SK-N-SH (cell line): ENCODE results near the gene CLDN19. TPM values are rescaled to one million over a fixed set of nuclear protein-coding genes. Genes with fewer than 3 reads are reported as not detected.

Source experiments
- CTCF ChIA-PET: fragments of 300-600, 350-600 bp; formaldehyde crosslinking; extraction: SDS; loops from one replicate; lab custom pipeline; 2021; lab: Yijun Ruan, JAX
- POLR2A ChIA-PET: fragments of 350-600 bp; sonication (Branson Sonifier 250); formaldehyde crosslinking; extraction: SDS; loops from one replicate; lab custom pipeline; 2020; ENCODE audit warnings: antibody characterized with exemption, inconsistent platforms; lab: Yijun Ruan, JAX
- DNase-seq: peaks from one replicate; pipeline ENCODE4 v3.0.0; 2012
- H2AFZ ChIP-seq: fragments of 200-600 bp; sonication (generic); 2 replicates; pipeline ENCODE4 v1.8.1; 2016; ENCODE audit warnings: antibody characterized with exemption, mild to moderate bottlenecking, low read depth
- H3F3A ChIP-seq: fragments of 200-600 bp; sonication (generic); replicated peaks from 2 replicates; pipeline ENCODE3; 2016; ENCODE audit warnings: antibody characterized with exemption, mild to moderate bottlenecking; ENCODE audit not compliant: insufficient read depth
- H3K27ac ChIP-seq, 2 experiments: fragments of 200-500 bp in 1 of 2; fragments of 200-600 bp in 1 of 2; sonication (Bioruptor generic) in 1 of 2; sonication (generic), shearing (Covaris generic) in 1 of 2; 2 replicates each; pipeline versions ENCODE4 v1.5.1 to v1.6.1; 2014 to 2016; ENCODE audit warnings: low read depth in 2 of 2, inconsistent platforms in 1 of 2, low read length in 1 of 2, mild to moderate bottlenecking in 1 of 2, mixed read lengths in 1 of 2
- H3K27me3 ChIP-seq: fragments of 200-600 bp; sonication (generic), shearing (Covaris generic); 2 replicates; pipeline ENCODE4 v1.6.1; 2016; ENCODE audit warnings: mixed run types; ENCODE audit not compliant: insufficient read depth
- H3K36me3 ChIP-seq, 2 experiments: fragments of 200-500 bp in 1 of 2; fragments of 200-600 bp in 1 of 2; sonication (Bioruptor generic) in 1 of 2; sonication (generic) in 1 of 2; replicated peaks in 1 of 2; 2 replicates each; pipeline versions ENCODE3 to v1.5.1; 2014 to 2016; ENCODE audit warnings: low read length in 1 of 2, mild to moderate bottlenecking in 1 of 2; ENCODE audit not compliant: insufficient read depth in 2 of 2, control insufficient read depth in 1 of 2
- H3K4me1 ChIP-seq, 2 experiments: fragments of 200-500 bp in 1 of 2; fragments of 200-600 bp in 1 of 2; sonication (Bioruptor generic) in 1 of 2; sonication (generic), shearing (Covaris generic) in 1 of 2; 2 replicates each; pipeline versions ENCODE4 v1.5.1 to v1.6.1; 2014 to 2016; ENCODE audit warnings: low read depth in 1 of 2, low read length in 1 of 2, mixed run types in 1 of 2; ENCODE audit not compliant: insufficient read depth in 2 of 2, control insufficient read depth in 1 of 2
- H3K4me2 ChIP-seq: fragments of 200-600 bp; sonication (generic), shearing (Covaris generic); 2 replicates; pipeline ENCODE4 v1.6.1; 2017; ENCODE audit warnings: mixed run types
- H3K4me3 ChIP-seq, 2 experiments: fragments of 200-500 bp in 1 of 2; fragments of 200-600 bp in 1 of 2; sonication (Bioruptor generic) in 1 of 2; sonication (generic), shearing (Covaris generic) in 1 of 2; 2 replicates each; pipeline versions ENCODE4 v1.5.1 to v1.8.1; 2014 to 2016; ENCODE audit warnings: low read depth in 2 of 2, inconsistent platforms in 1 of 2, low read length in 1 of 2, mild to moderate bottlenecking in 1 of 2, mixed read lengths in 1 of 2, moderate library complexity in 1 of 2
- H3K79me2 ChIP-seq: fragments of 200-600 bp; sonication (generic); 2 replicates; pipeline ENCODE4 v1.8.1; 2017; ENCODE audit warnings: mild to moderate bottlenecking; ENCODE audit not compliant: insufficient read depth
- H3K9ac ChIP-seq: fragments of 200-600 bp; sonication (generic); 2 replicates; pipeline ENCODE4 v1.6.1; 2017; ENCODE audit warnings: mixed run types
- H3K9me2 ChIP-seq: fragments of 200-600 bp; sonication (generic); 2 replicates; pipeline ENCODE4 v1.6.1; 2017; ENCODE audit warnings: mixed run types
- H3K9me3 ChIP-seq: fragments of 200-600 bp; sonication (generic); 2 replicates; pipeline ENCODE4 v1.6.1; 2017; ENCODE audit warnings: mixed run types, mild to moderate bottlenecking, moderate library complexity
- H4K20me1 ChIP-seq: fragments of 200-600 bp; sonication (generic); 2 replicates; pipeline ENCODE4 v1.6.1; 2017; ENCODE audit warnings: mild to moderate bottlenecking, mixed run types; ENCODE audit not compliant: insufficient read depth
- CHD2 ChIP-seq: fragments of 150-350 bp; IDR thresholded peaks from 2 replicates; pipeline ENCODE4 v1.6.1; 2018; ENCODE audit warnings: low read length; ENCODE audit not compliant: partially characterized antibody
- EP300 ChIP-seq, 2 experiments: IDR thresholded peaks; 2 replicates each; pipeline versions ENCODE4 v1.4.0 to v1.6.1; 2012; ENCODE audit warnings: borderline replicate concordance in 1 of 2, low read depth in 1 of 2, low read length in 1 of 2
- GATA2 ChIP-seq: sonication (generic); formaldehyde crosslinking; IDR thresholded peaks from 2 replicates; pipeline ENCODE4 v1.5.0; 2020; ENCODE audit warnings: mild to moderate bottlenecking, missing genetic modification reagents
- IRF3 ChIP-seq: fragments of 150-350 bp; IDR thresholded peaks from 2 replicates; pipeline ENCODE4 v1.6.1; 2016; ENCODE audit warnings: mild to moderate bottlenecking, low read depth, low read length
- NFIC ChIP-seq: IDR thresholded peaks from 2 replicates; pipeline ENCODE4 v1.4.0; 2012; ENCODE audit warnings: borderline replicate concordance
- NRF1 ChIP-seq: IDR thresholded peaks from 2 replicates; pipeline ENCODE4 v1.6.1; 2012; ENCODE audit warnings: low read depth, mild to moderate bottlenecking, low read length
- SIN3A ChIP-seq: IDR thresholded peaks from 2 replicates; pipeline ENCODE4 v1.6.1; 2012; ENCODE audit warnings: low read depth, mild to moderate bottlenecking, low read length, moderate library complexity, borderline replicate concordance
- SMC3 ChIP-seq: IDR thresholded peaks from 2 replicates; pipeline ENCODE4 v1.6.1; 2012; ENCODE audit warnings: low read depth, low read length, improper control_type of control experiment
- TAF1 ChIP-seq: IDR thresholded peaks from 2 replicates; pipeline ENCODE4 v1.6.1; 2012; ENCODE audit warnings: low read depth, mild to moderate bottlenecking, low read length, moderate library complexity, borderline replicate concordance
- WGBS: methylation state at CpG from one replicate; pipeline ENCODE4 v1.1.6; 2017; ENCODE audit warnings: low lambda C conversion rate; 5-methylcytosine and 5-hydroxymethylcytosine counted together
- polyA plus RNA-seq, 3 experiments: library from polyadenylated mRNA; depleted of rRNA; stranded (reverse); fragments of >200 nt; gene quantifications; 2 replicates each; pipeline ENCODE4 v1.2.3, GENCODE V29; 2012

CLDN19 gene
- polyA plus RNA-seq, 1 of the 3 experiments (the other 2 are of a cell fraction), result not detected

GRCh38 chr1:42761567-42761966 is 21.5 kb upstream of the CLDN19 start:
- CTCF ChIA-PET, result interaction anchor here (3.6 kb wide), 1 partner anchor 15 kb away, joined by 13 read pairs; no protein-coding TSS in a partner anchor
- Histone ChIP-seq H3K4me2 (no peak overlapping the region), H3K4me3 (no peak overlapping the region), H3K27ac (no peak overlapping the region), H3K79me2 (peaks cover 47% of the 10 kb centered on the region), H4K20me1 (peaks cover 15% of the 10 kb centered on the region), H3K9me3 (no peaks in the 10 kb centered on the region), H3K9ac (no peak overlapping the region), H3K4me1 (peaks cover 4 to 5% of the 10 kb centered on the region in 2 experiments; a peak in 2 of 4 replicates), H3K9me2 (no peaks in the 10 kb centered on the region), H3F3A (peaks cover 14% of the 10 kb centered on the region), H3K27me3 (no peaks in the 10 kb centered on the region), H2AFZ (no peak overlapping the region), H3K36me3 (peaks cover 29 to 40% of the 10 kb centered on the region in 2 experiments)
- TF ChIP-seq CHD2, result no peak
- TF ChIP-seq IRF3, result no peak
- no peak for TF ChIP-seq NRF1
- 90% methylated on average over 4 of the region's 4 CpGs for WGBS
- no peak for DNase-seq
- POLR2A ChIA-PET, result no interaction called here

GRCh38 chr1:42759114-42759513 is 19.1 kb upstream of the CLDN19 start:
- H3K36me3 ChIP-seq, result peaks cover 53 to 64% of the 10 kb centered on the region in 2 experiments
- CTCF ChIA-PET, result interaction anchor here (0.8 to 2.9 kb wide), 8 partner anchors 10 to 611 kb away, joined by 3 to 17 read pairs (median 7); no protein-coding TSS in a partner anchor

More at GRCh38 chr1:42759114-42759513, 19.1 kb upstream of the CLDN19 start:
- no peaks in the 10 kb centered on the region for H3K9me3 ChIP-seq
- no peaks in the 10 kb centered on the region for H3K9me2 ChIP-seq
- H4K20me1 ChIP-seq, result peaks cover 6% of the 10 kb centered on the region; the same call in 1 of the 2 replicates
- 92% methylated on average over 9 of the region's 9 CpGs for WGBS
- H3K27ac ChIP-seq, result no peak overlapping the region
- POLR2A ChIA-PET, result no interaction called here
- H3F3A ChIP-seq, result no peaks in the 10 kb centered on the region
- no peak overlapping the region for H3K4me3 ChIP-seq
- no peak overlapping the region for H3K9ac ChIP-seq
- TF ChIP-seq TAF1, result no peak
- no peak for TF ChIP-seq GATA2 (CRISPR knock-in tag)
- TF ChIP-seq EP300 (IDR thresholded peaks at IDR 0.05; ENCODE audit: borderline replicate concordance in 1 of 2, low read depth in 1 of 2, low read length in 1 of 2), result no peak
- TF ChIP-seq NFIC, result no peak
- no peak for TF ChIP-seq IRF3
- TF ChIP-seq SIN3A, result no peak
- no peak for TF ChIP-seq SMC3
- no peaks in the 10 kb centered on the region; a peak in 1 of 4 replicates for H3K4me1 ChIP-seq
- no peak overlapping the region for H3K4me2 ChIP-seq
- no peak for DNase-seq
- H3K79me2 ChIP-seq, result peaks cover 22% of the 10 kb centered on the region
- no peak overlapping the region for H2AFZ ChIP-seq
- no peaks in the 10 kb centered on the region for H3K27me3 ChIP-seq
